Upper lobe of left lung (tissue), 6 donors: ENCODE results near the gene GPC5. TPM values are rescaled to one million over a fixed set of nuclear protein-coding genes. Genes with fewer than 3 reads are reported as not detected.
"Not testable (repeated sequence)": the region's sequence is repeated elsewhere in the genome, so short reads cannot be mapped to it uniquely, and the experiment has no call there.

Experiments
- ATAC-seq, 2 donors: fragments of 200-7000 bp; cut with Tn5 transposase; one replicate each; pipeline ENCODE4 v1.9.1; 2022; ENCODE audit warnings: mild to moderate bottlenecking in 2 of 2, moderate library complexity in 2 of 2; ENCODE audit not compliant: low FRiP score in 2 of 2
- DNase-seq, 2 donors: peaks; one replicate each; pipeline ENCODE4 v3.0.0-alpha.2; 2019 to 2020
- H3K27ac ChIP-seq, 4 donors: fragments of 200-600 bp; sonication (generic); one replicate each; pipeline ENCODE4 v1.5.1; 2016 to 2019
- H3K27me3 ChIP-seq, 4 donors: fragments of 200-600 bp; sonication (generic); one replicate each; pipeline ENCODE4 v1.5.1; 2017 to 2019
- H3K36me3 ChIP-seq, 4 donors: fragments of 200-600 bp; sonication (generic); one replicate each; pipeline ENCODE4 v1.5.1; 2016 to 2019
- H3K4me1 ChIP-seq, 4 donors: fragments of 200-600 bp; sonication (generic); one replicate each; pipeline ENCODE4 v1.5.1; 2018 to 2019
- H3K4me3 ChIP-seq, 4 donors: fragments of 200-600 bp; sonication (generic); one replicate each; pipeline ENCODE4 v1.5.1; 2017 to 2019; ENCODE audit warnings: mild to moderate bottlenecking in 2 of 4, moderate library complexity in 1 of 4
- H3K9me3 ChIP-seq, 4 donors: fragments of 200-600 bp; sonication (generic); one replicate each; pipeline ENCODE4 v1.5.1; 2018 to 2019
- CTCF ChIP-seq, 6 experiments: fragments of 450-650 bp in 4 of 6; fragments of 200-600 bp in 2 of 6; sonication (generic) in 2 of 6; IDR thresholded peaks; one replicate each; pipeline ENCODE4 v1.5.1; 2016 to 2019; ENCODE audit warnings: antibody characterized with exemption in 6 of 6
- EP300 ChIP-seq, 4 donors: sonication (generic); formaldehyde crosslinking; IDR thresholded peaks; one replicate each; pipeline ENCODE4 v1.5.1; 2017; ENCODE audit warnings: antibody characterized with exemption in 4 of 4, control low read depth in 2 of 4
- POLR2A ChIP-seq, 4 donors: fragments of 450-650 bp; IDR thresholded peaks; one replicate each; pipeline ENCODE4 v1.5.1; 2016 to 2017; ENCODE audit warnings: antibody characterized with exemption in 4 of 4, mild to moderate bottlenecking in 2 of 4
- POLR2AphosphoS5 ChIP-seq, 2 donors: sonication (generic); formaldehyde crosslinking; IDR thresholded peaks; one replicate each; pipeline ENCODE4 v1.5.1; 2017; ENCODE audit warnings: antibody characterized with exemption in 2 of 2
- WGBS, 2 donors: methylation state at CpG; one replicate each; pipeline ENCODE4 v1.1.5; 2017 to 2018; 5-methylcytosine and 5-hydroxymethylcytosine counted together
- total RNA-seq, 6 donors: library from RNA; depleted of rRNA in 4 of 6; stranded (reverse); fragments of >200 nt in 4 of 6; gene quantifications; one replicate each; pipeline versions ENCODE4 v1.1.0 to v1.2.1, GENCODE V29; 2016 to 2021
- donor health status: DM: no; HTN: no; CAD: no; lungs with moderate emphysema.
- donor health status: DM: no; HTN: yes; CAD: no; lungs with severe emphysema.

The GPC5 gene
- total RNA-seq, 6 donors from 2014 or later, result 7.6 to 51.4 (median 12.8) TPM

- ATAC-seq (no peak), DNase-seq (no peak)
- Histone ChIP-seq H3K27me3 (no peaks in the 10 kb centered on the region), H3K4me1 (no peaks in the 10 kb centered on the region), H3K27ac (no peak overlapping the region), H3K9me3 (peaks cover 0 to 21% (median 10%) of the 10 kb centered on the region in 4 donors), H3K36me3 (no peaks in the 10 kb centered on the region), H3K4me3 (no peak overlapping the region)
- WGBS, 2 donors, result 73 to 89% methylated on average over 2 of the region's 2 CpGs
- TF ChIP-seq POLR2A (IDR thresholded peaks at IDR 0.05) (no peak), CTCF (IDR thresholded peaks at IDR 0.05) (no peak), EP300 (IDR thresholded peaks at IDR 0.05) (no peak), POLR2AphosphoS5 (IDR thresholded peaks at IDR 0.05) (no peak)
Measured at GRCh38 chr13:91426913-91427312, 28.5 kb downstream of the GPC5 start.

DNA sequence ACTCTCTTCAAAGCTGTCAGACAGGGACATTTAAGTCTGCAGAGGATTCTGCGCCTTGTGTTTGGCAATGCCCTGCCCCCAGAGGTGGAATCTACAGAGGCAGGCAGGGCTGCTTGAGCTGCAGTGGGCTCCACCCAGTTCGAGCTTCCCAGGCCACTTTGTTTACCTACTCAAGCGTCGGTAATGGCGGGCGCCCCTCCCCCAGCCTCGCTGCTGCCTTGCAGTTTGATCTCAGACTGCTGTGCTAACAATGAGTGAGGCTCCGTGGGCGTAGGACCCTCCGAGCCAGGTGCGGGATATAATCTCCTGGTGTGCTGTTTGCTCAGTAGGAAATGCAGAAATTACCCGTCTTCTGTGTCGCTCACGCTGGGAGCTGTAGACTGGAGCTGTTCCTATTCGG is 40.3 kb downstream of the GPC5 start:
- 90 to 91% methylated on average over 7 to 15 of the region's 15 CpGs for WGBS, 2 donors
- not testable (repeated sequence) for H3K4me3 ChIP-seq, H3K4me1 ChIP-seq, H3K27ac ChIP-seq, H3K9me3 ChIP-seq, H3K36me3 ChIP-seq, H3K27me3 ChIP-seq, ATAC-seq
- peak in 1 of 2 donors; percentile 47 for DNase-seq

DNA sequence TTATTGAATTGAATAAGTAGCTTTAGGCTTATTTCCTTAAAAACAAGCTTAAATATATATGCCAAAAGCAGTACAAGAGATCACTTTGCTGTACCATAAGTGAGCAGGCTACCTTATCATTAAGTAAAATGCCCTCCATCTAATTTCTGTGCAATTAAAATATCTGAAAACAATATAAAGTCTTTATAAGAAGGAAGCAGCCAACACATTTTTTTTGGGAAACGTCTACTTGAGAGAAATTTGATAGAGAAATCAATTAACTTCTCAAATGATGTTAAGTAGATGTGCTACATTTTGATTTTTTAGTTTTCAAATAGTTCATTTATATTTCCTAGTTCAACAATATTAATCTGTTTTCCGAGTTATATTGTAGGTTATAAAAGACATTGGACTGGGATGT is 52.5 kb downstream of the GPC5 start:
- TF ChIP-seq EP300 (IDR thresholded peaks at IDR 0.05) (no peak), POLR2AphosphoS5 (IDR thresholded peaks at IDR 0.05) (no peak), POLR2A (IDR thresholded peaks at IDR 0.05) (no peak), CTCF (IDR thresholded peaks at IDR 0.05) (no peak)
- Histone ChIP-seq H3K9me3 (no peaks in the 10 kb centered on the region), H3K4me3 (no peak overlapping the region), H3K36me3 (no peaks in the 10 kb centered on the region), H3K27me3 (no peaks in the 10 kb centered on the region), H3K4me1 (no peaks in the 10 kb centered on the region), H3K27ac (no peak overlapping the region)
- ATAC-seq (no peak), DNase-seq (no peak)
- WGBS, 2 donors, result 86 to 91% methylated on average over 2 of the region's 2 CpGs

DNA sequence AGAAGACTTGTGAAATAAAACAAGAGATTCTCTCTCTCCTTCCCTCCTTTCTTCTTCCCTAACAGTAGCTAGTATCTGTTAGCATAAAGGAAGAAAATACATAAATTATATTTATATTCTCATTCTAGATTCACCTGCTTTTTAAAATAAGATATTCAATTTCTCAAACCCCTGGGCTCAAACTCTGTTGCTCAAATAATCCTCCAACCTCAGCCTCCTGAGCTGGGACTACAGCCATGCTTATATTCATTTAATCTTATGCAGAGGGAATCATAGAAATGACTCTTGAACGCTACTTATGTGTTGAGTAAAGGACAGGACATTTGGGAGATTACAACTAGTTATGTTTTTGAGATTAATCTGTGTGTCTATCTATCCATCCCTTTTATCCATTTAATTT is 56.2 kb downstream of the GPC5 start:
- Histone ChIP-seq H3K4me3 (no peak overlapping the region), H3K27ac (no peak overlapping the region), H3K36me3 (no peaks in the 10 kb centered on the region), H3K9me3 (no peaks in the 10 kb centered on the region), H3K27me3 (no peaks in the 10 kb centered on the region), H3K4me1 (no peaks in the 10 kb centered on the region)
- TF ChIP-seq CTCF (IDR thresholded peaks at IDR 0.05) (no peak), EP300 (IDR thresholded peaks at IDR 0.05) (no peak), POLR2AphosphoS5 (IDR thresholded peaks at IDR 0.05) (no peak)
- WGBS, 2 donors, result 81 to 87% methylated on average over 1 of the region's 1 CpG
- DNase-seq (no peak), ATAC-seq (no peak)

- Histone ChIP-seq H3K27ac (no peak overlapping the region), H3K4me1 (no peaks in the 10 kb centered on the region), H3K27me3 (no peaks in the 10 kb centered on the region), H3K4me3 (no peak overlapping the region), H3K9me3 (no peaks in the 10 kb centered on the region), H3K36me3 (no peaks in the 10 kb centered on the region)
- no peak for ATAC-seq
- 84 to 88% methylated on average over 2 of the region's 2 CpGs for WGBS, 2 donors
- no peak for TF ChIP-seq EP300 (IDR thresholded peaks at IDR 0.05)
- TF ChIP-seq POLR2AphosphoS5 (IDR thresholded peaks at IDR 0.05), result no peak
- no peak for TF ChIP-seq POLR2A (IDR thresholded peaks at IDR 0.05)
- TF ChIP-seq CTCF (IDR thresholded peaks at IDR 0.05), result no peak
- no peak for DNase-seq
Measured at GRCh38 chr13:91456837-91457236, 58.4 kb downstream of the GPC5 start.
